ENCODE results near the gene DOK7. TPM values are rescaled to one million over a fixed set of nuclear protein-coding genes. Genes with fewer than 3 reads are reported as not detected.

Gene DOK7
- total and polyA plus RNA-seq, 2 donors (not counting 1 experiment from before 2014, with no cell fraction given): 0.17 TPM; not detected in 1

DNA sequence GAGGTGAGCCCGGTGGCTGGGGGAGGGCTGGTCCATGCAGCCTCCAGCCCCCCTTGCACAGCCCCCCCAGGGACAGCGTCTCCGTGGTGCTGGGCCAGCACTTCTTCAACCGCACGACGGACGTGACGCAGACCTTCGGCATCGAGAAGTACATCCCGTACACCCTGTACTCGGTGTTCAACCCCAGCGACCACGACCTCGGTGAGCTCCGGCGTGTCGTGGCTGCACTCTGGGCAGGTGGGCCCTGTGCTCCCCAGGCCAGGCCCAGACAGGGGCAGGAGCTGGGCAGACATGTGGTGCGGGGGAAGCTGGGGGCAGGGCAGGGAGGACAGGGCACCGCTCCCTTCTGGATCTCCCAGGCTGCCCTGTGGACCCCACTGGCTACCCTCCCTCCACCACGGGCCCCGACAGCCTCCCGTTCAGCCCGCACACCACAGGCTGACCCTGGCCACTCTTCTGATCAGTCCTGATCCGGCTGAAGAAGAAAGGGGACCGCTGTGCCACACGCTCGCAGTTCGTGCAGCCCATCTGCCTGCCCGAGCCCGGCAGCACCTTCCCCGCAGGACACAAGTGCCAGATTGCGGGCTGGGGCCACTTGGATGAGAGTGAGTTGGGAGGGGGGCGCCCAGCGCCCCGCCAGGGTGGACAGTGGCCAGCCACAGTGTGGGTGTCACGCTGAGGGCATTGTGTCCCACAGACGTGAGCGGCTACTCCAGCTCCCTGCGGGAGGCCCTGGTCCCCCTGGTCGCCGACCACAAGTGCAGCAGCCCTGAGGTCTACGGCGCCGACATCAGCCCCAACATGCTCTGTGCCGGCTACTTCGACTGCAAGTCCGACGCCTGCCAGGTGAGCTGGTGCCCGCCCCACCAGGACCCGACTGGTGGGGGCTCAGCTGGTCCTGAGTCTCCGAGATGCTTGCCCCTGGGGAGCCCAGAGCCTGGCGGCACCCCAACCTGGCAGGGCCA is 15.4 kb upstream of the DOK7 start:
- H3K27me3 ChIP-seq (ENCODE audit: control insufficient read depth, insufficient read depth, low read length): no peaks in the 10 kb centered on the region
- no peak overlapping the region for H3K4me3 ChIP-seq (replicated peaks in 1 of 4; ENCODE audit: control extremely low read depth in 1 of 4, insufficient read depth in 1 of 4, low read depth in 3 of 4, low read length in 4 of 4)
- DNase-seq (ENCODE audit: low read depth in 2 of 2): no peak
- no peaks in the 10 kb centered on the region for H3K9me3 ChIP-seq (ENCODE audit: control insufficient read depth, insufficient read depth, low read depth, low read length)
- no peak overlapping the region for H3K4me2 ChIP-seq (ENCODE audit: extremely low read depth, insufficient read depth, low read length)
- TF ChIP-seq CTCF (conservative IDR thresholded peaks at IDR 0.05 in 1 of 2, IDR thresholded peaks at IDR 0.05 in 1 of 2; ENCODE audit: low read depth in 1 of 2, low read length in 2 of 2) (no peak), EZH2 (IDR thresholded peaks at IDR 0.05; ENCODE audit: low read length, missing control alignments) (no peak)
- no peaks in the 10 kb centered on the region for H4K20me1 ChIP-seq (ENCODE audit: control insufficient read depth, extremely low read depth, insufficient read depth, low read length)
- no peak overlapping the region for H3K27ac ChIP-seq (ENCODE audit: insufficient read depth, low read length)
- no peak overlapping the region for H2AFZ ChIP-seq (ENCODE audit: low read length)
- no peaks in the 10 kb centered on the region for H3K36me3 ChIP-seq (ENCODE audit: control insufficient read depth, insufficient read depth, low read length)
- H3K4me1 ChIP-seq (ENCODE audit: control insufficient read depth, extremely low read depth, insufficient read depth, low read length): no peaks in the 10 kb centered on the region
- no peaks in the 10 kb centered on the region for H3K79me2 ChIP-seq (ENCODE audit: control insufficient read depth, insufficient read depth, low read length)
- H3K9ac ChIP-seq (ENCODE audit: insufficient read depth, low read length): no peak overlapping the region

DNA sequence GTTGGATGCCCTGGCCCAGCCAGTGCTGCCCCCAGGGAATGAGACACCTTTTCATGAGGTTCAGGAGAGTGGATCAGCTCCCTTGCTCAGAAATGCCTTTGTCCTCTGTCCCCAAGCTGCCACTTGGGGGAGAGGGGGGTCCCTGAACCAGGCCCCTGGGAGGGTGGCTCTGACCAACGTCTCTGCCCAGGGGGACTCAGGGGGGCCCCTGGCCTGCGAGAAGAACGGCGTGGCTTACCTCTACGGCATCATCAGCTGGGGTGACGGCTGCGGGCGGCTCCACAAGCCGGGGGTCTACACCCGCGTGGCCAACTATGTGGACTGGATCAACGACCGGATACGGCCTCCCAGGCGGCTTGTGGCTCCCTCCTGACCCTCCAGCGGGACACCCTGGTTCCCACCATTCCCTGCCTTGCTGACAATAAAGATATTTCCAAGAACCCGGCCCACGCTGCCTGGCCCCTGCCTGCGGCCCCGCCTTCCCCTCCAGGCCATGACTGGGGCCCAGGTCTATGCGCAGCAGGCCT is 14.0 kb upstream of the DOK7 start:
- Histone ChIP-seq H4K20me1 (ENCODE audit: control insufficient read depth, extremely low read depth, insufficient read depth, low read length) (no peaks in the 10 kb centered on the region), H2AFZ (ENCODE audit: low read length) (no peak overlapping the region), H3K27ac (ENCODE audit: insufficient read depth, low read length) (no peak overlapping the region), H3K9me3 (ENCODE audit: control insufficient read depth, insufficient read depth, low read depth, low read length) (no peaks in the 10 kb centered on the region), H3K4me1 (ENCODE audit: control insufficient read depth, extremely low read depth, insufficient read depth, low read length) (no peaks in the 10 kb centered on the region), H3K36me3 (ENCODE audit: control insufficient read depth, insufficient read depth, low read length) (no peaks in the 10 kb centered on the region), H3K9ac (ENCODE audit: insufficient read depth, low read length) (no peak overlapping the region), H3K79me2 (ENCODE audit: control insufficient read depth, insufficient read depth, low read length) (no peaks in the 10 kb centered on the region), H3K4me3 (replicated peaks in 1 of 4; ENCODE audit: control extremely low read depth in 1 of 4, insufficient read depth in 1 of 4, low read depth in 3 of 4, low read length in 4 of 4) (no peak overlapping the region), H3K4me2 (ENCODE audit: extremely low read depth, insufficient read depth, low read length) (no peak overlapping the region), H3K27me3 (ENCODE audit: control insufficient read depth, insufficient read depth, low read length) (no peaks in the 10 kb centered on the region)
- no peak for TF ChIP-seq CTCF (conservative IDR thresholded peaks at IDR 0.05 in 1 of 2, IDR thresholded peaks at IDR 0.05 in 1 of 2; ENCODE audit: low read depth in 1 of 2, low read length in 2 of 2)
- DNase-seq (ENCODE audit: low read depth in 2 of 2): no peak

DNA sequence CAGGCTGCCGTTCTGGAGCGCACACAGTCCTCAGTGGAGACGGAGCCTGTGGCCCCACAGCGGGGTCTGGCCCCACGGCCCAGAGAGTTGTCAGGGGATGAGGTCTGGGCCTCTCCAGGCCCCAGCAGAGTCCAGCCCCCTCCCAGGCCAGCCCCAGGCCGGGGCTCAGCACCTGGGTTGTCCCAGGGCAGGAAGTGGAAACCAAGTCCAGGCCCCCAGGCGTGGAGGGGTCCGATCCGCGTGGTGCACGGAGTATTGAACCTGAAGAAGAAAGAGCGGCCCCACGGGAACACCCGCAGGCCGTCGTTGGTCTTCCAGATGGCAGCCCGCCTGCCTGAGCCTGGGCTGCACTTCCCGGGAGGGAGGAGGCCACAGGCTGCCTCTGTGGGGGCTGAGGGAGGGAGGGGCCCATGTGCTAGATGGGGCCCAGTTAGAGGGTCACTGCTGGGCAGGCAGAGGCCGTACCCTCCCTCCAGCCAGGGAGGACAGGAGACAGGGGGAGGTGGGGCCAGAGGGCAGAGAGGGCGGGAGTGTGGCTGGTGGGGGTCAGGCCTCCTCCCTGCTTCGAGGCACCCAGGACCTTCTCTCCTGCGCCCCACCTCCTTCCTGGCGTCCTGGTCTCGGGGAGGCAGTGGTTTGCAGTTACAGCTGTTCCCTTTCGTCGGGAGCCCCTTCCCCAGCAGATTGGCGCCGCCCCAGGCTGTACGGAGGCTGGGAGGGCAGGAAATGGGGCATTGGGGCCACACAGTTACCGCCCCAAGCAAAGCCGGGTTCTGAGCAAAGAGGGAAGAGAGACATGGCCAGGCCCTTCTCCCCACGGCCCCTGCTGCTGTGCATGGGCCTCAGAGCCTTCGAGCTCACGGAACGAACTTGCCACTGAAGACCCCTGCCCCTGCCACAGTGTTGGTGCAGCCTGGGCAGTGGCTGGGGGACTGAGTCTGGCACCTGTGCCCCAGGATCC is 13.3 kb upstream of the DOK7 start:
- TF ChIP-seq CTCF (conservative IDR thresholded peaks at IDR 0.05 in 1 of 2, IDR thresholded peaks at IDR 0.05 in 1 of 2; ENCODE audit: low read depth in 1 of 2, low read length in 2 of 2) (no peak), EZH2 (IDR thresholded peaks at IDR 0.05; ENCODE audit: low read length, missing control alignments) (no peak)
- no peak overlapping the region for H2AFZ ChIP-seq (ENCODE audit: low read length)
- no peak overlapping the region for H3K9ac ChIP-seq (ENCODE audit: insufficient read depth, low read length)
- H3K27ac ChIP-seq (ENCODE audit: insufficient read depth, low read length): no peak overlapping the region
- no peaks in the 10 kb centered on the region for H3K4me1 ChIP-seq (ENCODE audit: control insufficient read depth, extremely low read depth, insufficient read depth, low read length)
- H3K27me3 ChIP-seq (ENCODE audit: control insufficient read depth, insufficient read depth, low read length): no peaks in the 10 kb centered on the region
- H3K4me2 ChIP-seq (ENCODE audit: extremely low read depth, insufficient read depth, low read length): no peak overlapping the region
- H3K9me3 ChIP-seq (ENCODE audit: control insufficient read depth, insufficient read depth, low read depth, low read length): no peaks in the 10 kb centered on the region
- H3K36me3 ChIP-seq (ENCODE audit: control insufficient read depth, insufficient read depth, low read length): no peaks in the 10 kb centered on the region
- no peak overlapping the region for H3K4me3 ChIP-seq (replicated peaks in 1 of 4; ENCODE audit: control extremely low read depth in 1 of 4, insufficient read depth in 1 of 4, low read depth in 3 of 4, low read length in 4 of 4)
- no peaks in the 10 kb centered on the region for H4K20me1 ChIP-seq (ENCODE audit: control insufficient read depth, extremely low read depth, insufficient read depth, low read length)
- no peak for DNase-seq (ENCODE audit: low read depth in 2 of 2)
- no peaks in the 10 kb centered on the region for H3K79me2 ChIP-seq (ENCODE audit: control insufficient read depth, insufficient read depth, low read length)

Data from fibroblast of lung (primary cell).